Upper lobe of left lung (tissue), 6 donors: ENCODE measurements around the gene PLA2G4A. TPM values are rescaled to one million over a fixed set of nuclear protein-coding genes. Genes with fewer than 3 reads are reported as not detected.

Experiments used
- ATAC-seq, 2 donors: fragments of 200-7000 bp; cut with Tn5 transposase; one replicate each; pipeline ENCODE4 v1.9.1; 2022; ENCODE audit warnings: mild to moderate bottlenecking in 2 of 2, moderate library complexity in 2 of 2; ENCODE audit not compliant: low FRiP score in 2 of 2
- DNase-seq, 2 donors: peaks; one replicate each; pipeline ENCODE4 v3.0.0-alpha.2; 2019 to 2020
- H3K27ac ChIP-seq, 4 donors: fragments of 200-600 bp; sonication (generic); one replicate each; pipeline ENCODE4 v1.5.1; 2016 to 2019
- H3K27me3 ChIP-seq, 4 donors: fragments of 200-600 bp; sonication (generic); one replicate each; pipeline ENCODE4 v1.5.1; 2017 to 2019
- H3K36me3 ChIP-seq, 4 donors: fragments of 200-600 bp; sonication (generic); one replicate each; pipeline ENCODE4 v1.5.1; 2016 to 2019
- H3K4me1 ChIP-seq, 4 donors: fragments of 200-600 bp; sonication (generic); one replicate each; pipeline ENCODE4 v1.5.1; 2018 to 2019
- H3K4me3 ChIP-seq, 4 donors: fragments of 200-600 bp; sonication (generic); one replicate each; pipeline ENCODE4 v1.5.1; 2017 to 2019; ENCODE audit warnings: mild to moderate bottlenecking in 2 of 4, moderate library complexity in 1 of 4
- H3K9me3 ChIP-seq, 4 donors: fragments of 200-600 bp; sonication (generic); one replicate each; pipeline ENCODE4 v1.5.1; 2018 to 2019
- EP300 ChIP-seq, 4 donors: sonication (generic); formaldehyde crosslinking; IDR thresholded peaks; one replicate each; pipeline ENCODE4 v1.5.1; 2017; ENCODE audit warnings: antibody characterized with exemption in 4 of 4, control low read depth in 2 of 4
- POLR2A ChIP-seq, 4 donors: fragments of 450-650 bp; IDR thresholded peaks; one replicate each; pipeline ENCODE4 v1.5.1; 2016 to 2017; ENCODE audit warnings: antibody characterized with exemption in 4 of 4, mild to moderate bottlenecking in 2 of 4
- POLR2AphosphoS5 ChIP-seq, 2 donors: sonication (generic); formaldehyde crosslinking; IDR thresholded peaks; one replicate each; pipeline ENCODE4 v1.5.1; 2017; ENCODE audit warnings: antibody characterized with exemption in 2 of 2
- WGBS, 2 donors: methylation state at CpG; one replicate each; pipeline ENCODE4 v1.1.5; 2017 to 2018; 5-methylcytosine and 5-hydroxymethylcytosine counted together
- total RNA-seq, 6 donors: library from RNA; depleted of rRNA in 4 of 6; stranded (reverse); fragments of >200 nt in 4 of 6; gene quantifications; one replicate each; pipeline versions ENCODE4 v1.1.0 to v1.2.1, GENCODE V29; 2016 to 2021
- TF ChIP-seq, protein P1 (sequence below), 6 experiments: fragments of 450-650 bp in 4 of 6; fragments of 200-600 bp in 2 of 6; sonication (generic) in 2 of 6; IDR thresholded peaks; one replicate each; pipeline ENCODE4 v1.5.1; 2016 to 2019; ENCODE audit warnings: antibody characterized with exemption in 6 of 6
- donor health status: DM: no; HTN: no; CAD: no; lungs with moderate emphysema.
- donor health status: DM: no; HTN: yes; CAD: no; lungs with severe emphysema.

The PLA2G4A gene
- total RNA-seq, 6 donors from 2014 or later = 2.1 to 11.8 (median 7.5) TPM

GRCh38 chr1:186835448-186835847, 6.7 kb downstream of the PLA2G4A start:
- DNase-seq (no peak), ATAC-seq (no peak)
- Histone ChIP-seq H3K27ac (no peak overlapping the region), H3K27me3 (no peaks in the 10 kb centered on the region), H3K4me3 (no peak overlapping the region), H3K4me1 (peaks cover 0 to 4% (median 0%) of the 10 kb centered on the region in 4 donors), H3K36me3 (no peaks in the 10 kb centered on the region), H3K9me3 (no peaks in the 10 kb centered on the region)
- WGBS, 2 donors = 84 to 88% methylated on average over 3 of the region's 3 CpGs
- TF ChIP-seq POLR2A (IDR thresholded peaks at IDR 0.05) (no peak), POLR2AphosphoS5 (IDR thresholded peaks at IDR 0.05) (no peak), EP300 (IDR thresholded peaks at IDR 0.05) (no peak)
- TF ChIP-seq, protein P1, sequence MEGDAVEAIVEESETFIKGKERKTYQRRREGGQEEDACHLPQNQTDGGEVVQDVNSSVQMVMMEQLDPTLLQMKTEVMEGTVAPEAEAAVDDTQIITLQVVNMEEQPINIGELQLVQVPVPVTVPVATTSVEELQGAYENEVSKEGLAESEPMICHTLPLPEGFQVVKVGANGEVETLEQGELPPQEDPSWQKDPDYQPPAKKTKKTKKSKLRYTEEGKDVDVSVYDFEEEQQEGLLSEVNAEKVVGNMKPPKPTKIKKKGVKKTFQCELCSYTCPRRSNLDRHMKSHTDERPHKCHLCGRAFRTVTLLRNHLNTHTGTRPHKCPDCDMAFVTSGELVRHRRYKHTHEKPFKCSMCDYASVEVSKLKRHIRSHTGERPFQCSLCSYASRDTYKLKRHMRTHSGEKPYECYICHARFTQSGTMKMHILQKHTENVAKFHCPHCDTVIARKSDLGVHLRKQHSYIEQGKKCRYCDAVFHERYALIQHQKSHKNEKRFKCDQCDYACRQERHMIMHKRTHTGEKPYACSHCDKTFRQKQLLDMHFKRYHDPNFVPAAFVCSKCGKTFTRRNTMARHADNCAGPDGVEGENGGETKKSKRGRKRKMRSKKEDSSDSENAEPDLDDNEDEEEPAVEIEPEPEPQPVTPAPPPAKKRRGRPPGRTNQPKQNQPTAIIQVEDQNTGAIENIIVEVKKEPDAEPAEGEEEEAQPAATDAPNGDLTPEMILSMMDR (IDR thresholded peaks at IDR 0.05) = no peak

DNA sequence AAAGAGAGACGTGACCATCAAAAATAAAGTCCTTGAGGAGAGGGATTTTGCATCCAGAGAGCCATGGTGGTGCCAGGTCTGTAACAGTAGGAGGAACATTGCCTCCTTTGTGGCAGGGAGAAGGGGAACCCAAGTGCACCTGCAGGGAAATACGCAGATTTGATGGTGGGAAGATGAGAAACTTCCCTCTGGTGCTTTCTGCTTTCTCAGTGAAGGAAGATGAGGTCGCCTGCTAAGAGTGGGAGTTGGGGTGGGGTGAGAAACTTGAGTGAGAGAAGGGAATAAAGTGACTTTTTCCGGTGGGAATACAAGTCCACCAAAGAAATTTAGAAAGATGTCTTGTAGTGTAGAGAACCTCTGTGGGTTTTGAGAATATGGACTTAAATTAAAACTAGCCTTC, 9.1 kb downstream of the PLA2G4A start:
- no peaks in the 10 kb centered on the region for H3K27me3 ChIP-seq
- H3K36me3 ChIP-seq = no peaks in the 10 kb centered on the region
- no peak overlapping the region for H3K27ac ChIP-seq
- DNase-seq (no peak), ATAC-seq (no peak)
- 78 to 84% methylated on average over 4 of the region's 4 CpGs for WGBS, 2 donors
- H3K4me1 ChIP-seq = peaks cover 0 to 4% (median 0%) of the 10 kb centered on the region in 4 donors
- no peak for TF ChIP-seq POLR2AphosphoS5 (IDR thresholded peaks at IDR 0.05)
- TF ChIP-seq POLR2A (IDR thresholded peaks at IDR 0.05) = no peak
- TF ChIP-seq, protein P1 (IDR thresholded peaks at IDR 0.05) = no peak
- TF ChIP-seq EP300 (IDR thresholded peaks at IDR 0.05) = no peak
- no peaks in the 10 kb centered on the region for H3K9me3 ChIP-seq
- H3K4me3 ChIP-seq = no peak overlapping the region

- 37 to 46% methylated on average over 2 of the region's 2 CpGs for WGBS, 2 donors
- no peak overlapping the region for H3K4me3 ChIP-seq
- ATAC-seq (no peak), DNase-seq (no peak)
- no peak for TF ChIP-seq EP300 (IDR thresholded peaks at IDR 0.05)
- TF ChIP-seq POLR2AphosphoS5 (IDR thresholded peaks at IDR 0.05) = no peak
- TF ChIP-seq POLR2A (IDR thresholded peaks at IDR 0.05) = no peak
- TF ChIP-seq, protein P1 (IDR thresholded peaks at IDR 0.05) = no peak
- H3K36me3 ChIP-seq = no peaks in the 10 kb centered on the region
- H3K27ac ChIP-seq = peak overlapping the region in 2 of 4 donors; percentile 36 to 40
- no peaks in the 10 kb centered on the region for H3K27me3 ChIP-seq
- peaks cover 0 to 4% (median 0%) of the 10 kb centered on the region in 4 donors for H3K4me1 ChIP-seq
- no peaks in the 10 kb centered on the region for H3K9me3 ChIP-seq
Measured at GRCh38 chr1:186838380-186839040, 9.8 kb downstream of the PLA2G4A start.

DNA sequence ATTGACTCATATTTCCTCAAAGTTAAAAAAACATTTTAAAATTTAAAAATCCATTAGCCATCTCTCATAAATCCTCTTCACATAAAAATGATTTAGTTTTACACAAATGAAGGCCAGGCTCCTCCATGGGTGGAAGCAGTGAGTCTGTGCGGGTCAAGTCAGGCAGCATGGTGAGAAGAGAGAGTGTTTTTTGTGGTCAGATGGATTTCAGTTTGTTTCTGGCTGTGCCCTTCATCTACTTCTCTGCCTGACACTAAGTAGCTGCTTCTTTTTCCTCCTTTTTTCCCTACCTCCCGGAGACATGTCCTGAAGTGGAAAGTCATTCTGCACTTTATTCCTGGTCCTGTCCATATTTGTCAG, 10.3 kb downstream of the PLA2G4A start:
- peak overlapping the region in 2 of 4 donors; percentile 35 to 36 for H3K27ac ChIP-seq
- H3K36me3 ChIP-seq = no peaks in the 10 kb centered on the region
- no peak overlapping the region for H3K4me3 ChIP-seq
- TF ChIP-seq POLR2A (IDR thresholded peaks at IDR 0.05) = no peak
- TF ChIP-seq POLR2AphosphoS5 (IDR thresholded peaks at IDR 0.05) = no peak
- no peak for TF ChIP-seq EP300 (IDR thresholded peaks at IDR 0.05)
- TF ChIP-seq, protein P1 (IDR thresholded peaks at IDR 0.05) = no peak
- H3K4me1 ChIP-seq = peaks cover 0 to 4% (median 0%) of the 10 kb centered on the region in 4 donors
- ATAC-seq (peak in 1 of 2 donors; percentile 36), DNase-seq (no peak)
- no peaks in the 10 kb centered on the region for H3K9me3 ChIP-seq
- no peaks in the 10 kb centered on the region for H3K27me3 ChIP-seq
- WGBS, 2 donors = 48 to 61% methylated on average over 2 of the region's 2 CpGs

DNA sequence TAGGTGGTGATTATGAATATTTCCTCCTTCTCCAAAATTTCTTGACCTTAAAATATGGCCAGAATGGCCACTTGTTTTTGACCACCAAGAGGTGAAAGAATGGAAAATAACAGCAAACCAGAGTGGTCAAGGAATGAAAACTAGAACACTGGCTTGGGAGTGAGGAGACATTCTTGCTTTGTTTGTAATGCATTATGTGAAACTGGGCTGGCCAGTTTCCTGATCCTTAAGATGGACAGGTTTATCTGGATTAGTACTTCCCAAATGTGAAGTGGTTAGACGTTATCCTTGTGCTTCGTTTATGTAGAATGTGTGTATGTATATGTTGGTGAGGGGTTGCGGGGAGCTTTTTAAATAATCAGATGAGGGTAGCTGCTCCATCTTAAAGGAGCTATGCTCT, 12.8 kb downstream of the PLA2G4A start:
- Histone ChIP-seq H3K27me3 (no peaks in the 10 kb centered on the region), H3K9me3 (no peaks in the 10 kb centered on the region), H3K36me3 (no peaks in the 10 kb centered on the region), H3K27ac (no peak overlapping the region), H3K4me3 (no peak overlapping the region), H3K4me1 (peaks cover 0 to 4% (median 0%) of the 10 kb centered on the region in 4 donors)
- no peak for DNase-seq
- peak in 1 of 2 donors; percentile 25 for ATAC-seq
- 52 to 62% methylated on average over 3 of the region's 3 CpGs for WGBS, 2 donors
- TF ChIP-seq POLR2A (IDR thresholded peaks at IDR 0.05) (no peak), EP300 (IDR thresholded peaks at IDR 0.05) (no peak), POLR2AphosphoS5 (IDR thresholded peaks at IDR 0.05) (no peak)
- TF ChIP-seq, protein P1 (IDR thresholded peaks at IDR 0.05) = no peak
